ENCODE data around the gene BPIFB6.

Gene BPIFB6

DNA sequence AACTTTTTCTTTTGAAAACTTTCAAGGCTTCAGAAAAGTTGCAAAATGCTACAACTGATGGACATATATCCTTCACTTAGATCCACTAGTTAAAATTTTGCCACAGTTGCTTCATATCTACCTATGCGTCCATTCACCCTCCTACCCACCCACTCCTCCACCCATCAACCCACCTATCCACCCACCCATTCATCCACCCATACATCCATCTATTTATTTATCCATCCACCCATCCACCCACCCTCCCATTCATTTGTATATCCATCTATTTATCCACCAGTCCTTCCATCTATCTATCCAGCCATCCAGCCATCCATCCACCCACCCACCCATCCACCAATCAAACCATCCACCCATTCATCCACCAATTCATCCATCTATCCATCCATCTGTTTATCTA, 61.6 kb downstream of the BPIFB6 start:
- DNase-seq, result no peak

DNA sequence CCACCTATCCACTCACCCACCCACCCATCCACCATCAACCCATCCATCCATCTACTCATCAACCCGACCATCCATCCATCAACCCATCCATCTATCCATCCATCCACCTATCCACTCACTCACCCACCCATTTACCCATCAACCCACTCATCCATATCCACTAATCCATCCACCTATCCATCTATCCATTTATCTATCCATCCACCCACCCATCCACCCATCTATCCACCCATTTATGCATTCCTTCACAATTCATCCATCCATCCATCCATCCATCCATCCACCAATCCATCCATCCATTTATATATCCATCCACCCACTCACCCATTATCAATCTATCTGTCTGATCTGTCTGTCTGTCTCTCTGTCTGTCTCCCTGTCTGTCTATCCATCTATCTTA, 62.1 kb downstream of the BPIFB6 start:
- DNase-seq, result no peak
